Liver (tissue), 9 donors: Measurements from ENCODE around the gene NPC1L1. TPM values are rescaled to one million over a fixed set of nuclear protein-coding genes. Genes with fewer than 3 reads are reported as not detected.

Experiments
- DNase-seq: peaks from one replicate; pipeline ENCODE4 v3.0.0-alpha.2; 2017; ENCODE audit warnings: low spot score
- H3K27ac ChIP-seq, 2 donors: one replicate each; pipeline ENCODE4 v1.7.0; 2013; ENCODE audit warnings: inconsistent platforms in 2 of 2, low read length in 2 of 2, control low read depth in 1 of 2, low read depth in 1 of 2, mild to moderate bottlenecking in 1 of 2
- H3K27me3 ChIP-seq, 4 donors: one replicate each; pipeline versions ENCODE4 v1.6.1 to v1.7.0; 2013; ENCODE audit warnings: low read length in 3 of 4, inconsistent platforms in 1 of 4, mild to moderate bottlenecking in 1 of 4, moderate library complexity in 1 of 4; ENCODE audit not compliant: control insufficient read depth in 4 of 4, insufficient read depth in 4 of 4
- H3K36me3 ChIP-seq, 4 donors: one replicate each; pipeline versions ENCODE4 v1.6.1 to v1.7.0; 2013; ENCODE audit warnings: low read length in 3 of 4, mild to moderate bottlenecking in 3 of 4, low read depth in 1 of 4, moderate library complexity in 1 of 4; ENCODE audit not compliant: control insufficient read depth in 4 of 4, insufficient read depth in 3 of 4
- H3K4me1 ChIP-seq, 4 donors: one replicate each; pipeline versions ENCODE4 v1.6.1 to v1.7.0; 2013; ENCODE audit warnings: low read length in 3 of 4, mild to moderate bottlenecking in 3 of 4, moderate library complexity in 1 of 4; ENCODE audit not compliant: control insufficient read depth in 4 of 4, insufficient read depth in 4 of 4
- H3K4me3 ChIP-seq, 3 donors: one replicate each; pipeline versions ENCODE4 v1.6.1 to v1.7.0; 2013; ENCODE audit warnings: low read length in 3 of 3, control low read depth in 1 of 3, low read depth in 1 of 3, mild to moderate bottlenecking in 1 of 3
- H3K9ac ChIP-seq, 2 donors: one replicate each; pipeline ENCODE4 v1.7.0; 2013; ENCODE audit warnings: low read length in 2 of 2, mild to moderate bottlenecking in 2 of 2, moderate library complexity in 2 of 2, control low read depth in 1 of 2, low read depth in 1 of 2
- H3K9me3 ChIP-seq, 4 donors: one replicate each; pipeline versions ENCODE4 v1.6.1 to v1.7.0; 2013; ENCODE audit warnings: low read length in 3 of 4; ENCODE audit not compliant: control insufficient read depth in 4 of 4
- EGR1 ChIP-seq, 2 donors: IDR thresholded peaks; 2 replicates each; pipeline ENCODE4 v1.6.1; 2016 to 2018; ENCODE audit warnings: antibody characterized with exemption in 2 of 2, low read depth in 2 of 2
- FOXA1 ChIP-seq: IDR thresholded peaks from 2 replicates; pipeline ENCODE4 v1.6.1; 2016; ENCODE audit warnings: antibody characterized with exemption
- FOXA2 ChIP-seq: IDR thresholded peaks from 2 replicates; pipeline ENCODE4 v1.6.1; 2016; ENCODE audit warnings: antibody characterized with exemption
- GABPA ChIP-seq, 2 donors: IDR thresholded peaks in 1 of 2; conservative IDR thresholded peaks in 1 of 2; 2 replicates each; pipeline ENCODE4 v1.6.1; 2016; ENCODE audit warnings: antibody characterized with exemption in 2 of 2, mild to moderate bottlenecking in 1 of 2, moderate library complexity in 1 of 2
- HNF4A ChIP-seq, 2 donors: conservative IDR thresholded peaks; 2 replicates each; pipeline ENCODE4 v1.6.1; 2016; ENCODE audit warnings: antibody characterized with exemption in 2 of 2, mild to moderate bottlenecking in 2 of 2
- HNF4G ChIP-seq: IDR thresholded peaks from 2 replicates; pipeline ENCODE4 v1.6.1; 2016; ENCODE audit warnings: antibody characterized with exemption
- JUND ChIP-seq, 2 donors: IDR thresholded peaks; 2 replicates each; pipeline ENCODE4 v1.6.1; 2016; ENCODE audit warnings: antibody characterized with exemption in 2 of 2
- MAX ChIP-seq: IDR thresholded peaks from 2 replicates; pipeline ENCODE4 v1.6.1; 2016; ENCODE audit warnings: antibody characterized with exemption
- NR2F2 ChIP-seq: IDR thresholded peaks from 2 replicates; pipeline ENCODE4 v1.6.1; 2016; ENCODE audit warnings: antibody characterized with exemption
- RAD21 ChIP-seq, 2 donors: IDR thresholded peaks; 2 replicates each; pipeline ENCODE4 v1.6.1; 2016; ENCODE audit warnings: antibody characterized with exemption in 2 of 2, mild to moderate bottlenecking in 2 of 2
- REST ChIP-seq: IDR thresholded peaks from 2 replicates; pipeline ENCODE4 v1.6.1; 2016; ENCODE audit warnings: antibody characterized with exemption, mild to moderate bottlenecking
- SP1 ChIP-seq: IDR thresholded peaks from 2 replicates; pipeline ENCODE4 v1.6.1; 2018; ENCODE audit warnings: antibody characterized with exemption, mild to moderate bottlenecking
- TAF1 ChIP-seq: conservative IDR thresholded peaks from 2 replicates; pipeline ENCODE4 v1.6.1; 2016; ENCODE audit warnings: antibody characterized with exemption, mild to moderate bottlenecking
- whole genome bisulfite sequencing: extraction: QIAGEN DNeasy Blood & Tissue Kit; methylation state at CpG from one replicate; pipeline ENCODE4 v1.1.7; 2013; 5-methylcytosine and 5-hydroxymethylcytosine counted together
- polyA plus RNA-seq, 2 donors: library from polyadenylated mRNA; stranded (reverse) in 1 of 2; unstranded in 1 of 2; fragments of 200-250 nt in 1 of 2; fragments of >200 nt in 1 of 2; fragmentation: Nextera tagmentation in 1 of 2; extraction: Ambion mirVana in 1 of 2; gene quantifications; one replicate each; pipeline versions ENCODE4 v1.2.1 to v1.2.3, GENCODE V29; 2013 to 2015
- total RNA-seq, 2 donors: library from RNA; depleted of rRNA; stranded (reverse); fragments of >200 nt; gene quantifications; one replicate each; pipeline ENCODE4 v1.2.3, GENCODE V29; 2014
- TF ChIP-seq, protein P1 (sequence below): IDR thresholded peaks from 2 replicates; pipeline ENCODE4 v1.6.1; 2016; ENCODE audit warnings: antibody characterized with exemption
- TF ChIP-seq, protein P2 (sequence below): IDR thresholded peaks from 2 replicates; pipeline ENCODE4 v1.6.1; 2016; ENCODE audit warnings: antibody characterized with exemption
- TF ChIP-seq, protein P3 (sequence below): fragments of 150-350 bp; IDR thresholded peaks from 2 replicates; pipeline ENCODE4 v1.5.1; 2017; ENCODE audit warnings: improper control_type of control experiment, low read depth, low read length; ENCODE audit not compliant: missing input control
- donor health status: healthy.
- donor health status: healthy.
- donor health status: healthy.
- donor health status: healthy.
- donor health status: healthy.

Gene NPC1L1
- total and polyA plus RNA-seq, 4 donors, result 7.2 to 22.1 (median 15.3) TPM

- Histone ChIP-seq H3K9me3 (no peaks in the 10 kb centered on the region), H3K4me3 (no peak overlapping the region), H3K27ac (no peak overlapping the region), H3K9ac (no peak overlapping the region), H3K4me1 (no peaks in the 10 kb centered on the region), H3K36me3 (peaks cover 9 to 24% (median 22%) of the 10 kb centered on the region in 4 donors), H3K27me3 (no peaks in the 10 kb centered on the region)
- TF ChIP-seq EGR1 (IDR thresholded peaks at IDR 0.05; ENCODE audit: low read depth in 2 of 2) (no peak), RAD21 (IDR thresholded peaks at IDR 0.05) (no peak), FOXA2 (no peak), MAX (no peak), TAF1 (no peak), HNF4A (conservative IDR thresholded peaks at IDR 0.05) (no peak), SP1 (no peak), JUND (IDR thresholded peaks at IDR 0.05) (no peak), REST (no peak), FOXA1 (no peak), NR2F2 (no peak)
- TF ChIP-seq, protein P1, sequence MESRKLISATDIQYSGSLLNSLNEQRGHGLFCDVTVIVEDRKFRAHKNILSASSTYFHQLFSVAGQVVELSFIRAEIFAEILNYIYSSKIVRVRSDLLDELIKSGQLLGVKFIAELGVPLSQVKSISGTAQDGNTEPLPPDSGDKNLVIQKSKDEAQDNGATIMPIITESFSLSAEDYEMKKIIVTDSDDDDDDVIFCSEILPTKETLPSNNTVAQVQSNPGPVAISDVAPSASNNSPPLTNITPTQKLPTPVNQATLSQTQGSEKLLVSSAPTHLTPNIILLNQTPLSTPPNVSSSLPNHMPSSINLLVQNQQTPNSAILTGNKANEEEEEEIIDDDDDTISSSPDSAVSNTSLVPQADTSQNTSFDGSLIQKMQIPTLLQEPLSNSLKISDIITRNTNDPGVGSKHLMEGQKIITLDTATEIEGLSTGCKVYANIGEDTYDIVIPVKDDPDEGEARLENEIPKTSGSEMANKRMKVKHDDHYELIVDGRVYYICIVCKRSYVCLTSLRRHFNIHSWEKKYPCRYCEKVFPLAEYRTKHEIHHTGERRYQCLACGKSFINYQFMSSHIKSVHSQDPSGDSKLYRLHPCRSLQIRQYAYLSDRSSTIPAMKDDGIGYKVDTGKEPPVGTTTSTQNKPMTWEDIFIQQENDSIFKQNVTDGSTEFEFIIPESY, result no peak
- TF ChIP-seq, protein P2, sequence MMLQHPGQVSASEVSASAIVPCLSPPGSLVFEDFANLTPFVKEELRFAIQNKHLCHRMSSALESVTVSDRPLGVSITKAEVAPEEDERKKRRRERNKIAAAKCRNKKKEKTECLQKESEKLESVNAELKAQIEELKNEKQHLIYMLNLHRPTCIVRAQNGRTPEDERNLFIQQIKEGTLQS, result no peak
- TF ChIP-seq, protein P3, sequence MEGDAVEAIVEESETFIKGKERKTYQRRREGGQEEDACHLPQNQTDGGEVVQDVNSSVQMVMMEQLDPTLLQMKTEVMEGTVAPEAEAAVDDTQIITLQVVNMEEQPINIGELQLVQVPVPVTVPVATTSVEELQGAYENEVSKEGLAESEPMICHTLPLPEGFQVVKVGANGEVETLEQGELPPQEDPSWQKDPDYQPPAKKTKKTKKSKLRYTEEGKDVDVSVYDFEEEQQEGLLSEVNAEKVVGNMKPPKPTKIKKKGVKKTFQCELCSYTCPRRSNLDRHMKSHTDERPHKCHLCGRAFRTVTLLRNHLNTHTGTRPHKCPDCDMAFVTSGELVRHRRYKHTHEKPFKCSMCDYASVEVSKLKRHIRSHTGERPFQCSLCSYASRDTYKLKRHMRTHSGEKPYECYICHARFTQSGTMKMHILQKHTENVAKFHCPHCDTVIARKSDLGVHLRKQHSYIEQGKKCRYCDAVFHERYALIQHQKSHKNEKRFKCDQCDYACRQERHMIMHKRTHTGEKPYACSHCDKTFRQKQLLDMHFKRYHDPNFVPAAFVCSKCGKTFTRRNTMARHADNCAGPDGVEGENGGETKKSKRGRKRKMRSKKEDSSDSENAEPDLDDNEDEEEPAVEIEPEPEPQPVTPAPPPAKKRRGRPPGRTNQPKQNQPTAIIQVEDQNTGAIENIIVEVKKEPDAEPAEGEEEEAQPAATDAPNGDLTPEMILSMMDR, result no peak
- 64% methylated on average over 1 of the region's 1 CpG for WGBS
- DNase-seq, result no peak
Measured at GRCh38 chr7:44511236-44511635, 29.9 kb downstream of the NPC1L1 start.

GRCh38 chr7:44508328-44509030 lies 32.7 kb downstream of the NPC1L1 start:
- Histone ChIP-seq H3K4me1 (no peaks in the 10 kb centered on the region), H3K36me3 (peaks cover under 1 to 9% (median 7%) of the 10 kb centered on the region in 4 donors), H3K27ac (no peak overlapping the region), H3K4me3 (no peak overlapping the region), H3K27me3 (no peaks in the 10 kb centered on the region), H3K9ac (no peak overlapping the region), H3K9me3 (no peaks in the 10 kb centered on the region)
- 71% methylated on average over 2 of the region's 2 CpGs for WGBS
- DNase-seq, result no peak
- TF ChIP-seq REST, result no peak
- no peak for TF ChIP-seq HNF4G
- no peak for TF ChIP-seq MAX
- TF ChIP-seq, protein P2, result no peak
- TF ChIP-seq, protein P3, result no peak
- no peak for TF ChIP-seq GABPA (IDR thresholded peaks at IDR 0.05 in 1 of 2, conservative IDR thresholded peaks at IDR 0.05 in 1 of 2)
- no peak for TF ChIP-seq HNF4A (conservative IDR thresholded peaks at IDR 0.05)
- TF ChIP-seq SP1, result no peak
